Measurements from ENCODE around the gene PEX10. TPM values are rescaled to one million over a fixed set of nuclear protein-coding genes. Genes with fewer than 3 reads are reported as not detected.

The PEX10 gene
- total RNA-seq, 1 donor from 2014 or later, result 14.6 TPM

DNA sequence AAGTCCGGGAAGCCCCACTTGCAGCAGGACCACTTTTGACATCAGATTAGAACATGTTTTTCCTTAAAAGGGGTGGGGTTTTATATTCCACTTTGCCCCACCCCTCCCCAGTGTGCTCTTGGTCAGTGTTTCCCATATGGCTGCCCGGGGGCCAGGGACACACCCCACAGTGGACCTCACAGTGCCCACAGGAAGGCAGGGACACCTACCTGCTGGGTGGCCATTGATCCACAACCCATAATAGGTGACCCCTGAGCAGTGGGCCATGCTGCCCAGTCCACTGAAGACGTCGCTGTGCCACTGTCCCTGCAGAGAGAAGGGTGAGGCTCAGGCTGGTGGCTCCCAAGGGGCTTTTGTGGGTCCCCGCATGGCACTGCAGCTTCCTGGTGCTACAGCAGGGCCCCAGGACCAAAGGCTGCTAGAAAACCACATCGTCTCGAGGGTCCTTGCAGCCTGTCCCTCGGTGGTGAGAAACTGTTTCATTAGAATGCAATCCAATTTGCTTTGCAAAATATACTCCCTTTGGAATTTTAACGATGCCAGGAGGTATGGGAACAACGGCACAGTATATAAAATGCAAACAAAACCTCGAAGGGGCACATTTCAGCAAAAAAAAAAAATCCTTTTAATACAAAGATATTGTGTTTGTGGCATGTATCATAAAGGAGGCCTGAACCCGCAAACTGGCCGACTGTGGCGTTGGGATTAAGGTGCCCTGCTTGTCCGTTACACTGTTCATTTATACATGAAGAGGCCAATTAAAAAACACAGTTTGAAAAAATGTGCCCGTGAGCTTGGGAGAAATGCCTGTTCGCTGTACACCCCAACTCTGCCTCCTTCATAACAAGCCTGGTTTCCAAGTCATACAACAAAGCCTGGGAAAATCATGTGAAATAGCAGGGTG is 37.9 kb downstream of the PEX10 start:
- Histone ChIP-seq H3K4me3 (no peak overlapping the region), H3K27ac (no peak overlapping the region), H3K9me3 (no peaks in the 10 kb centered on the region), H3K36me3 (no peaks in the 10 kb centered on the region), H3K27me3 (no peaks in the 10 kb centered on the region), H3K4me1 (no peaks in the 10 kb centered on the region)
- ATAC-seq (no peak), DNase-seq (peak; percentile 46)
- TF ChIP-seq, protein P1, sequence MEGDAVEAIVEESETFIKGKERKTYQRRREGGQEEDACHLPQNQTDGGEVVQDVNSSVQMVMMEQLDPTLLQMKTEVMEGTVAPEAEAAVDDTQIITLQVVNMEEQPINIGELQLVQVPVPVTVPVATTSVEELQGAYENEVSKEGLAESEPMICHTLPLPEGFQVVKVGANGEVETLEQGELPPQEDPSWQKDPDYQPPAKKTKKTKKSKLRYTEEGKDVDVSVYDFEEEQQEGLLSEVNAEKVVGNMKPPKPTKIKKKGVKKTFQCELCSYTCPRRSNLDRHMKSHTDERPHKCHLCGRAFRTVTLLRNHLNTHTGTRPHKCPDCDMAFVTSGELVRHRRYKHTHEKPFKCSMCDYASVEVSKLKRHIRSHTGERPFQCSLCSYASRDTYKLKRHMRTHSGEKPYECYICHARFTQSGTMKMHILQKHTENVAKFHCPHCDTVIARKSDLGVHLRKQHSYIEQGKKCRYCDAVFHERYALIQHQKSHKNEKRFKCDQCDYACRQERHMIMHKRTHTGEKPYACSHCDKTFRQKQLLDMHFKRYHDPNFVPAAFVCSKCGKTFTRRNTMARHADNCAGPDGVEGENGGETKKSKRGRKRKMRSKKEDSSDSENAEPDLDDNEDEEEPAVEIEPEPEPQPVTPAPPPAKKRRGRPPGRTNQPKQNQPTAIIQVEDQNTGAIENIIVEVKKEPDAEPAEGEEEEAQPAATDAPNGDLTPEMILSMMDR (IDR thresholded peaks at IDR 0.05), result no peak
- intact Hi-C loops (cut with DNase I), result no loop called here

DNA sequence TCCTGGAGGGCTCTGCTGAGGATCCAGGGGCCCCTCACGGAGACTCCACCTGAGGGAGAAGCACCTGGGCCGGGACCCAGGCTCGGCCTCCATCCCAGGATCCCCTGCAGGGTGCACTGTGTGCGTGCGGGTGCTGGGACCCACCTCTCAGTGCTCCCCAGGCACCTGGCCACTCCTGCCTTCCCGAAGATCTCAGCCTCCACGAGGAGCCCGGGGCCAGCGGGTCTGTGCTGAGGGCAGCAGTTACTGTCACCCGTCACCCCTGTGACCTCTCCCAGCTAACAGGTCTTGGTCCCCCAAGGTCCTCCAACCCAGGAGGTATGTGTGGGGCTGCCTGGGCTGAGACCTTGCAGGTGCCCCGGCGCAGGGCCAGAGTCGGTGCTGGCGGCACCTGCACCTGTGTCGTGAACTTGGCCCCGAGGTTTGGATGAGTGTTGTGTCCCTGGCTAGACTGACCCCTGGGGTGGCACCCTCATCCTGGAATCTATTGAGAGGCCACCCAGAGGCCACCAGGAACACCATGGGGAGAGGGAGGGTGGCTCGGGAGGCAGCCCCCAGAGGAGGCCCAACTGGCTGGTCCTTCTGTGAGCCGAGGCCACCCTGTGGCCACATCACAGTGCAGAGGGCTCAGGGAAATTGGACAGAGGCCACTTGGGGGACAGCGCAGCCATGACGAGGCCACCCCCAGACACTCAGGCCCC is 38.7 kb downstream of the PEX10 start:
- DNase-seq (peak; percentile 60), ATAC-seq (no peak)
- TF ChIP-seq, protein P1 (IDR thresholded peaks at IDR 0.05), result no peak
- H3K4me3 ChIP-seq, result no peak overlapping the region
- H3K9me3 ChIP-seq, result no peaks in the 10 kb centered on the region
- no peaks in the 10 kb centered on the region for H3K4me1 ChIP-seq
- intact Hi-C loops (cut with DNase I), result no loop called here
- H3K36me3 ChIP-seq, result no peaks in the 10 kb centered on the region
- no peaks in the 10 kb centered on the region for H3K27me3 ChIP-seq
- no peak overlapping the region for H3K27ac ChIP-seq

DNA sequence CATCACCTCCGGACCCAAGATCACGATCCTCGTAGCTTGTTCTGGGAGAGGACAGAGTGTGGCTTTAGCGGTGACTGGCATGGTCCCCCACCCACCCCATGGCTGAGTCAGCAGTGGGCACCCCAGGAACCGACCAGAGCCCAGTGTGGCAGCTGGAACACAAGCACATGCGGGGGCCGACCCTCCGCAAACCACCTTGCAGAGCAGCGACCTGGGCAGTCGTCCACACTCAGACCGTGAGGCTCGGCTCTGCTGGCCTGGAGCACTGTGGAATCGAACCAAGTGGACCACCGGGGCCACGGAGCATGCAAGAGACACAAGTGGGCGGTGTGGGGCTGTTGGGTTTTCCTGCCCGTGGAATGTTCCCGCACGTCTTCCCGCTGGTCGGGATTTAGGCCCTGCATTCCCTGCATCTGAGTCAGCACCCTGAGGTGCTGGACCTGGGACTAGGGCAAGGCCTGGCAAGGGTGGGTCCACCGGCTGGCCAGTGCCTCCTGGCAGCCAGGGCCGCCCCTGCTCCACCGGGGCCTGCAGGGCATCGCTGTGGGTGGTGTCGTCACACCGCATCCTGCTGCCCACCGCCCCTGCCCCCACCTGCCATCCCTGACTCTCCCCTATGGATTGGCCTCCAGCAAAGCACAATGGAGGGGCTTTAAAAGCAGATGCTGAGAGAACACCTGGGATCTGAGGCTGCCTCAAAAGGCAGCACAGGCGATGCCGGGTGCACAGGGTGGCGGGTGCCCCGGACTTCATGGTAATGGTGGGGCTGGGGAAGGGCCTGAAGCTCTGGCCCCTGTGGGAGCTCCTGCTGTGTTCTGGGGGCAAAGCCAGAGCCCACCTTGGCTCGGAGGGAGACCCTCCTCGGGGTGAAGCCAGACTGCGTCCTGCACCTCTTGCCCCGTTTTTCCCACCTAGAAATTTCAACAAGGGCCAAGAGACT is 39.5 kb downstream of the PEX10 start:
- intact Hi-C loops (cut with DNase I), result no loop called here
- no peak overlapping the region for H3K27ac ChIP-seq
- ATAC-seq, result no peak
- H3K4me1 ChIP-seq, result no peaks in the 10 kb centered on the region
- no peaks in the 10 kb centered on the region for H3K9me3 ChIP-seq
- TF ChIP-seq, protein P1 (IDR thresholded peaks at IDR 0.05), result no peak
- peak; percentile 53 for DNase-seq
- no peaks in the 10 kb centered on the region for H3K36me3 ChIP-seq
- H3K27me3 ChIP-seq, result no peaks in the 10 kb centered on the region
- H3K4me3 ChIP-seq, result no peak overlapping the region

DNA sequence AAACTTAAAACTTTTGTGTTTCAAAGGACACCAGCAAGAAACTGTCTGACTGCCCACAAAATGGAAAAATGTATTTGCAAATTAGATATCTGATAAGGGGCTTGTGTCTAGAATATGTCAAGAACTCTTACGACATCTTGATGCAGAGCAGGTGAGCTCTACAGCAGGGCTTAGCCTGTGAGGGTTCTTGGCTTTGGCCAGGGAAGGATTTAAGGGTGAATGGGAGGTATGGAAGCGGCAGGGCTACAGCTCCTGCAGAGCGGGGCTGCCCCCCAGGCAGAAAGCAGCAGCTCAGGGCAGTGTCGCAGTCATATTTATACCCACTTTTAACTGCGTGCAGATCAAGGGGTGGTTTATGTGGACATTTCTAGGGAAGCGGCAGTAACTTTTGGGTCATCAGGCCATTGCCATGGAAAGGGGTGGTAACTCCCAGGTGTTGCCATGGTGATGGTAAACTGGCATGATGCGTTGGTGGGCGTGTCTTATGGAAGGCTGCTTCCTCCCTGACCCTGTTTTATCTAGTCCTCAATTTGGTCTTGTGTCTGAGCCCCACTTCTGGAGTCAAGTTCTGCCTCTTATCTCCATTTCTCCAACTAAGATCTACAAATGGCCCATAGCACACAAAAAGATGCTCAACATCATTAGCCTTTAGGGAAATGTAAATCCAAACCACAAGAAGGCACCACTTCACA is 44.2 kb downstream of the PEX10 start:
- Histone ChIP-seq H3K27me3 (no peaks in the 10 kb centered on the region), H3K4me1 (no peaks in the 10 kb centered on the region), H3K27ac (no peak overlapping the region), H3K36me3 (no peaks in the 10 kb centered on the region), H3K9me3 (no peaks in the 10 kb centered on the region), H3K4me3 (no peak overlapping the region)
- intact Hi-C loops (cut with DNase I), result no loop called here
- TF ChIP-seq, protein P1 (IDR thresholded peaks at IDR 0.05), result no peak
- DNase-seq (peak; percentile 26), ATAC-seq (no peak)

Measured in upper lobe of right lung (tissue), 1 donor.